A673 (cell line): Measurements from ENCODE around the gene CDH26. TPM values are rescaled to one million over a fixed set of nuclear protein-coding genes. Genes with fewer than 3 reads are reported as not detected.
"Not testable (repeated sequence)": the region's sequence is repeated elsewhere in the genome, so short reads cannot be mapped to it uniquely, and the experiment has no call there.

Experiments
- BruUV-seq: library from RNA; stranded (reverse); fragments of 400-500 nt; replicated peaks from 2 replicates; lab custom pipeline; 2021; lab: Mats Ljungman, UMichigan
- CTCF ChIA-PET: fragments of 300-600 bp; sonication (Branson Sonifier 250); formaldehyde crosslinking; loops from one replicate; lab custom pipeline; 2022; ENCODE audit warnings: antibody characterized with exemption; lab: Charles Lee
- POLR2A ChIA-PET: fragments of 300-600 bp; sonication (Branson Sonifier 250); formaldehyde crosslinking; loops from one replicate; lab custom pipeline; 2022; ENCODE audit warnings: antibody characterized with exemption; ENCODE audit not compliant: low non-redundant PET; lab: Charles Lee
- DNase-seq: peaks from one replicate; pipeline ENCODE4 v3.0.0-alpha.2; 2015; ENCODE audit warnings: low spot score
- H3K27ac ChIP-seq: fragments of 200-600 bp; sonication (generic); 2 replicates; pipeline ENCODE4 v1.5.1; 2016; ENCODE audit warnings: mixed run types, low read depth, mild to moderate bottlenecking, mixed read lengths, antibody characterized with exemption, low read length; ENCODE audit not compliant: poor library complexity, severe bottlenecking
- H3K27me3 ChIP-seq: fragments of 200-600 bp; sonication (generic); replicated peaks from 2 replicates; pipeline ENCODE4 v1.6.1; 2017; ENCODE audit warnings: mixed run types, low read depth, mild to moderate bottlenecking, mixed read lengths, antibody characterized with exemption, low read length; ENCODE audit not compliant: insufficient read depth, poor library complexity
- H3K36me3 ChIP-seq: fragments of 200-600 bp; sonication (generic); 2 replicates; pipeline ENCODE4 v1.6.1; 2016; ENCODE audit warnings: mixed run types, mild to moderate bottlenecking, mixed read lengths, antibody characterized with exemption, low read length; ENCODE audit not compliant: insufficient read depth, poor library complexity, severe bottlenecking
- H3K4me1 ChIP-seq: fragments of 200-600 bp; sonication (generic); 2 replicates; pipeline ENCODE4 v1.6.1; 2017; ENCODE audit warnings: mixed run types, mild to moderate bottlenecking, mixed read lengths, antibody characterized with exemption, low read length; ENCODE audit not compliant: insufficient read depth, poor library complexity, severe bottlenecking
- H3K4me3 ChIP-seq: fragments of 200-600 bp; sonication (generic); 2 replicates; pipeline ENCODE4 v1.5.1; 2016; ENCODE audit warnings: low read depth, mixed run types, mild to moderate bottlenecking, mixed read lengths, low read length; ENCODE audit not compliant: poor library complexity, severe bottlenecking
- H3K9me3 ChIP-seq: fragments of 200-600 bp; sonication (generic); 2 replicates; pipeline ENCODE4 v1.6.1; 2016; ENCODE audit warnings: mixed run types, low read depth, mild to moderate bottlenecking, mixed read lengths, antibody characterized with exemption, low read length; ENCODE audit not compliant: poor library complexity, severe bottlenecking
- CTCF ChIP-seq: fragments of 300-800, 200-600 bp; sonication (generic); conservative IDR thresholded peaks from 2 replicates; pipeline ENCODE4 v1.5.1; 2017; ENCODE audit warnings: low read depth, mild to moderate bottlenecking, antibody characterized with exemption, low read length, moderate library complexity, mixed read lengths
- EZH2 ChIP-seq: fragments of 200-600 bp; sonication (generic); IDR thresholded peaks from 2 replicates; pipeline ENCODE4 v1.6.1; 2017; ENCODE audit warnings: borderline replicate concordance, low read depth, mild to moderate bottlenecking, mixed read lengths, antibody characterized with exemption, low read length; ENCODE audit not compliant: poor library complexity, severe bottlenecking
- intact Hi-C: fragments of 100-400 bp; cut with micrococcal nuclease; formaldehyde crosslinking; loops from one replicate; pipeline ENCODE4 v1.10.0; 2022; ENCODE audit not compliant: unreplicated experiment
- total RNA-seq: library from RNA; stranded (reverse); gene quantifications from 2 replicates; pipeline ENCODE4 v1.2.3, GENCODE V29; 2021

The CDH26 gene
- total RNA-seq, 1 experiment from 2014 or later, result 0.58 TPM

- BruUV-seq, result no TSS peak
- intact Hi-C loops, result no loop called here
- no peaks in the 10 kb centered on the region for H3K9me3 ChIP-seq
- H3K4me3 ChIP-seq, result no peak overlapping the region
- no peak for DNase-seq
- CTCF ChIA-PET, result no interaction called here
- no peak for TF ChIP-seq EZH2
- no peak for TF ChIP-seq CTCF
- H3K4me1 ChIP-seq, result no peaks in the 10 kb centered on the region
- H3K27me3 ChIP-seq, result no peaks in the 10 kb centered on the region
- POLR2A ChIA-PET, result no interaction called here
- H3K36me3 ChIP-seq, result no peaks in the 10 kb centered on the region
- H3K27ac ChIP-seq, result no peak overlapping the region
Observed at GRCh38 chr20:60038400-60039008, 80.3 kb downstream of the CDH26 start.

- DNase-seq, result no peak
- CTCF ChIA-PET, result no interaction called here
- Histone ChIP-seq H3K9me3 (no peaks in the 10 kb centered on the region), H3K27ac (no peak overlapping the region), H3K36me3 (no peaks in the 10 kb centered on the region), H3K4me1 (no peaks in the 10 kb centered on the region), H3K4me3 (no peak overlapping the region), H3K27me3 (no peaks in the 10 kb centered on the region)
- POLR2A ChIA-PET, result no interaction called here
- no TSS peak for BruUV-seq
- intact Hi-C loops, result no loop called here
- TF ChIP-seq EZH2 (no peak), CTCF (no peak)
Observed at GRCh38 chr20:60039526-60039925, 81.3 kb downstream of the CDH26 start.

GRCh38 chr20:60040471-60041162 lies 82.4 kb downstream of the CDH26 start:
- no peak overlapping the region for H3K27ac ChIP-seq
- no peak for TF ChIP-seq EZH2
- TF ChIP-seq CTCF, result no peak
- POLR2A ChIA-PET, result no interaction called here
- H3K9me3 ChIP-seq, result no peaks in the 10 kb centered on the region
- no peaks in the 10 kb centered on the region for H3K36me3 ChIP-seq
- intact Hi-C loops, result no loop called here
- CTCF ChIA-PET, result no interaction called here
- H3K4me3 ChIP-seq, result no peak overlapping the region
- no peak for DNase-seq
- H3K4me1 ChIP-seq, result peaks cover 5% of the 10 kb centered on the region
- H3K27me3 ChIP-seq, result no peaks in the 10 kb centered on the region
- BruUV-seq, result no TSS peak

GRCh38 chr20:60041436-60042165 lies 83.4 kb downstream of the CDH26 start:
- POLR2A ChIA-PET, BruUV-seq, H3K4me3 ChIP-seq, H3K27ac ChIP-seq, intact Hi-C loops, CTCF ChIA-PET, H3K27me3 ChIP-seq, H3K4me1 ChIP-seq, H3K36me3 ChIP-seq, DNase-seq, H3K9me3 ChIP-seq: not testable (repeated sequence)
